ENCODE data around the gene RRAGB.
A peak's percentile ranks its signal among the peaks of the same experiment; 100 is the strongest.
"Not testable (repeated sequence)": the region's sequence is repeated elsewhere in the genome, so short reads cannot be mapped to it uniquely, and the experiment has no call there.

RRAGB gene

DNA sequence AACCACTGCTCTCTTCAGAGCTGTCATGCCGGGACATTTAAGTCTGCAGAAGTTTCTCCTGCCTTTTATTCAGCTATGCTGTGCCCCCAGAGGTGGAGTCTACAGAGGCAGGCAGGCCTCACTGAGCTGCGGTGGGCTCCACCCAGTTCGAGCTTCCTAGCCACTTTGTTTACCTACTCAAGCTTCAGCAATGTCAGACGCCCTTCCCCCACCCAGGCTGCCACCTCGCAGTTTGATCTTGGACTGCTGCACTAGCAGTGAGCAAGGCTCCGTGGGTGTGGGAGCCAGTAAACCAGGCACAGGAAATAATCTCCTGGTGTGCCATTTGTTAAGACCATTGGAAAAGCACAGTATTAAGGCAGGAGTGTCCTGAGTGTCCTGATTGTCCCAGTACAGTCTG lies 56.9 kb downstream of the RRAGB start:
- DNase-seq: not testable (repeated sequence)

DNA sequence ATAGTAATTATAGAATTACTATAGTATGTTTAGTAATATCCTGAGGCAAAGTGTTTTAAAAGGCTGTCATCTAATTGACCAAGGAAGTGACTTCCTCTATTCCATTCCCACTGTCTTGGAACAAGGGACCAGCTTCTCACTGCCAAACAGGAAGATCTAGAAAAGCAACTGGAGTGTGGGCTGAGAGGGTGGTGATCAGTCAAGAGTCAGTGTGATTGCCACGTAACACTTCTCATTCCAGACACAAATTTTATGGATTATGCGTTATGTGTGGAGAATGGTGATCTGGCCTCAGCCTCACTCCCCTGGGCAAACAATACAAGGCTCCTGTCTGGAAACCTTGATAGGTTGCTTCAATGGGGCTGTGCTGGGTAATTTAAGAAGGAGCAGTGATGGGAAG lies 60.0 kb downstream of the RRAGB start:
- no peak for DNase-seq

DNA sequence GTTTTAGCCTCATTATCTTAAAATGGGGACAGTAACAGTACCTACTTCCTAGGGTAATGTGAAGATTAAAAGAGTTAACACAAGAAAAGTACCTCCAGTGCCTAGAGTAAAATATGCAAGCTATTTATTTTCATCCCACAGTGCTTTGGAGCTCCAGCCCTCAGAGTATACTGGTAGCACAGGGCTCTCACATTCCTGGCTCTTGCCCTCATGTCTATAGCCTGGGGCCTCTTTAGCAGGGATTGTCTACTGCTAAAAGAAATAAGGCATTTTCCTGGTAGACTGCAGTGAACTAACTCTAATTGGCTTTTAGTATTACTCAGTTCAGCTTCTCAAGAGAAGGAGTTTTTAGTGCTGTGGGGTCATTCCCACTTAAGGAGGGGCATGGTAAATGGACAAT lies 60.8 kb downstream of the RRAGB start:
- no peak for DNase-seq

DNA sequence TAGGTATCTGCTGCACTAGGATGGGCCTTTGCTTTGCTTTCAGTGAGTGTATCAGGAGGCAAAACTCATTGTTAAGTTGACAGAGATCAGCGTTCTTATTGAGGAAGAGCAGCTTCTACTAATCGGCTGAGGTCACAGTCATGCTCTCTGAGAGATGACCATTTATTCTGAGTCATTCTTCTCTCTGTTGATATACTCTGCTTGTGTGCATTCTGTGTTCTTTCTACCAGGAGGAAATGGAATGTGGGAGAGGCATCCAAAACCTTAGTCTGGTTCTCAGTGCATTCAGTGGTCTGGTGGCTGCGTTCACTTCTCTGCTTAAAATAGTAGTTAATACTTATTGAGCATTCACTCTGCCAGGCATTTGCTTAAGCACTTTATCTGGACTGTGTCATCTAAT lies 66.2 kb downstream of the RRAGB start:
- DNase-seq: no peak

DNA sequence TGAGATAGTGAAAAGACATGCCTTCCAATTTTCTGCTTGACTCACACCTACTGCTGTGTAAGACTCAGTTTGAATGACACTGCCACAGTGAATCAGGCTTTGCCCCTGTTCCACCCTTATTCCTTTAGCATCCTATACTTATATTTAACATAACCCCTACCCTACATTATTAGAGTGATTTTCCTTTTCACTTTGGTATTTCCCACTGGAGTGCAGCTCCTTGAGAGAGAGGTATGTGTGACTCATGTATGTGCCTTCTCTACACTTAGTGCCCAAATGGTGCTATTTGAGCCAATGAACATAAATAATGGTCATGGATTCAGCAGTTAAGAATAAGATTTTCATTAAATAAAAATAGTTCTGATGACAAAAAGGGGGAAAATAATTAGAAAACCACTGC lies 69.5 kb downstream of the RRAGB start:
- DNase-seq: no peak

DNA sequence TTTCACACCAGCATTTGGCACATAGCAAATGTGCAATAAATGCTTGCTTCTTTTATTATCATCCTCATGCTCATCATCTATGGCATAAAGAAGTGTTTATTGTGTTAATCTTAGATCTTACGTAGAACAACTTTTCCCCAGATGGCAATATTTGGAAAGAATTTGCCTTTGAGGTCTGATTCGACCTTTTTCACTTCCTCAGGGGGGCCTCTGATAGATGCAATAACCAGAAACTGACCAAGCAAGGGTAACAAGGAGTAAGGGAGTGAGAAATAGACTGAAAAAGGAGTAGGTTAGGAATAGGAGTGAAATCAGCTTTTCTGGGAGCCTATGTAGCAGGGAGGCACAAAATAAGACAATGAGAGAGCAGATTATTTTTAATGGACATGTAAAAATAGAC lies 70.2 kb downstream of the RRAGB start:
- no peak for DNase-seq

DNA sequence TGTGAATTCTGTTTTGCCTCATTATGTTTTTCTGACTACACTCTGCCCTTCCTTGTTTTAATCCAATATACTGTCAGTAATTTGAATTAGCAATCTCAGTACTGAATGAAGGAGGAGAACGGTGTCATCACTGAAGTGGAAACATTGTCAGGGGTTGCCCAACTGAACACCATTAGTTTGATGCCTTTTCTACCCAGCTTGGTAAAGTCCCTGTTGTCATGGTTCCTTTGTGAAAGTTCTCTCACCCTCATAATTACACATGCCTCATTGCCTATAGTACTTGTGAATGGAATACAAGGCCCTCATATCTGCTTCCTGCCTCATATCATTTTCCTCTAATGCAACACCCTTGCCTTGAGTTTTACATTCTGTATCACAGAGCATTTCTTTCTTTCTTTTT lies 76.9 kb downstream of the RRAGB start:
- peak; percentile 1 for DNase-seq

DNA sequence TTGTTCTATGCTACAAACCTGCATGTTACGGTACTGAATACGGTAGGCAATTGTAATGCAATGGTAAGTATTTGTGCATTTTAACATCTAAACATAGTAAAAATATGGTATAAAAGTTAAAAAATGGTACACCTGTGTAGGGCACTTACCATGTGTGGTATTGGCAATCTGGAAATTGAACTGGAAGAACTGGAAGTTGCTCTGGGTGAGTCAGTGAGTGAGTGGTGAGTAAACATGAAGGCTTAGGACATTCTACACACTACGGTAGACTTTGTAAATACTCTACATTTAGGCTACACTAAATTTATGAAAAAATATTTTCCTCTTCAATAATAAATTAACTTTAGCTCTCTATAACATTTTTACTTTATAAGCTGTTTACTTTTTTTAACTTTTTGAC lies 78.9 kb downstream of the RRAGB start:
- DNase-seq: no peak

DNA sequence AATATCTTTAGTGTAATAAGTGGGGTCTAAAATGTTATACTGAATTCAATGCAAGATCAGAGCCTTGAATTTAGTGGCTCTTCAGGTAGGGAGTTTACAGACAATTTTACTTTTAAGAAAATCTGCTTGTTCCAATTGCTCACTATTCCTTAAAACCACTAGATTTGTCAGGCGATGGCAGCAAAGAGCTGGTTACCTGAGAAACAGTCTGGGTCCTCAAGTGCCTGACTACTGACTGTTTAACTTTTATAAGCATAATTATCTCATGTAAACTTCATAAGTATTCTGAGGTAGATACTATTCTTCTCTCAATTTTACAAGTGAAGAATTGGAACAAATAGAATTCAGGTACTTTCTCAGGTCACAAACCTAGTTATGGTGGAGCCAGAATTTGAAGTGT lies 84.3 kb downstream of the RRAGB start:
- no peak for DNase-seq

Data from activated CD4-positive, alpha-beta T cell treated with anti-CD3 and anti-CD28 coated beads, Interleukin-2, Interleukin-6, amounts not matched to agents 100 ng/mL and 50 ng/mL, durations not matched to agents 16 hours and 8 hours (primary cell).